Measurements from ENCODE around the gene NHLRC2. TPM values are rescaled to one million over a fixed set of nuclear protein-coding genes. Genes with fewer than 3 reads are reported as not detected.

Gene NHLRC2
- total and polyA plus RNA-seq, 10 of the 15 experiments (the other 5 are each of a cell fraction or from before 2014, with no cell fraction given): 1.9 to 31.3 (median 15.9) TPM

GRCh38 chr10:113961182-113962031, 106.9 kb downstream of the NHLRC2 start (continued):
- TF ChIP-seq IKZF1 (conservative IDR thresholded peaks at IDR 0.05) (peak; percentile 36; the same call in 1 of the 2 replicates), TCF12 (IDR thresholded peaks at IDR 0.05; ENCODE audit: low read depth, low read length) (peak; percentile 93), MTA2 (IDR thresholded peaks at IDR 0.05; ENCODE audit: low read depth) (peak; percentile 64; the same call in 1 of the 2 replicates), EED (IDR thresholded peaks at IDR 0.05; ENCODE audit: low read depth) (peak; percentile 76; the same call in 1 of the 2 replicates), RBBP5 (conservative IDR thresholded peaks at IDR 0.05) (no peak), CBFB (IDR thresholded peaks at IDR 0.05; ENCODE audit: low read depth) (peak; percentile 93), MLLT1 (IDR thresholded peaks at IDR 0.05) (peak; percentile 85), RELB (IDR thresholded peaks at IDR 0.05; ENCODE audit: low read depth) (peak; percentile 35; the same call in 1 of the 2 replicates), SMARCA5 (IDR thresholded peaks at IDR 0.05) (no peak), CEBPB (IDR thresholded peaks at IDR 0.05; ENCODE audit: borderline replicate concordance in 1 of 2, low read depth in 2 of 2, low read length in 2 of 2) (0 out of 4 replicates have a peak, but pooled peaks of 1 of the 2 experiments have one; percentile 18), MEF2B (IDR thresholded peaks at IDR 0.05; ENCODE audit: partially characterized antibody, poor library complexity, severe bottlenecking) (peak; percentile 12)
